Upper lobe of left lung (tissue), 4 donors: ENCODE results near the gene XXYLT1.

ENCODE experiments used
- POLR2AphosphoS5 ChIP-seq, 2 donors: sonication (generic); formaldehyde crosslinking; IDR thresholded peaks; one replicate each; pipeline ENCODE4 v1.5.1; 2017; ENCODE audit warnings: antibody characterized with exemption in 2 of 2
- TF ChIP-seq, protein P1 (sequence below), 6 experiments: fragments of 450-650 bp in 4 of 6; fragments of 200-600 bp in 2 of 6; sonication (generic) in 2 of 6; IDR thresholded peaks; one replicate each; pipeline ENCODE4 v1.5.1; 2016 to 2019; ENCODE audit warnings: antibody characterized with exemption in 6 of 6

DNA sequence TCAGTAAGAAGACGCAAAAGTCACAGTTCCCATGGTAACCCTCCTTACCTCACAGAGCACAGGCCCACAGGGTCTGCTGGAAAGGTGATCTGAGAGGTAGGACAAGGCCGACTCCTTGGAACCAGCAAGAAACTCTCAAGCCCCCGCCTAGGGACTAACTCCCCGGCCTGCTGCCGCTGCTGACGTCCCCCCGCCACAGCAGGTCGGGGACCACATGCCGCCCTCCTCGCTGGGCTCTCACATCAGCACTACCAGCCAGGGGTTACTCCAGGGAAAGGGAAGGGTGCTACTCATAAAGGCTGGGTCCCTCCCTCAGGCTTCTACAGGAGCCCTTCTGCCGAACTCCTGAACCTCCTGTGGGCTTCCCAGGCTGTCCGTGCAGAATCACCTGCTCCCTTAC lies 94.2 kb downstream of the XXYLT1 start:
- TF ChIP-seq POLR2AphosphoS5 (IDR thresholded peaks at IDR 0.05): no peak
- TF ChIP-seq, protein P1, sequence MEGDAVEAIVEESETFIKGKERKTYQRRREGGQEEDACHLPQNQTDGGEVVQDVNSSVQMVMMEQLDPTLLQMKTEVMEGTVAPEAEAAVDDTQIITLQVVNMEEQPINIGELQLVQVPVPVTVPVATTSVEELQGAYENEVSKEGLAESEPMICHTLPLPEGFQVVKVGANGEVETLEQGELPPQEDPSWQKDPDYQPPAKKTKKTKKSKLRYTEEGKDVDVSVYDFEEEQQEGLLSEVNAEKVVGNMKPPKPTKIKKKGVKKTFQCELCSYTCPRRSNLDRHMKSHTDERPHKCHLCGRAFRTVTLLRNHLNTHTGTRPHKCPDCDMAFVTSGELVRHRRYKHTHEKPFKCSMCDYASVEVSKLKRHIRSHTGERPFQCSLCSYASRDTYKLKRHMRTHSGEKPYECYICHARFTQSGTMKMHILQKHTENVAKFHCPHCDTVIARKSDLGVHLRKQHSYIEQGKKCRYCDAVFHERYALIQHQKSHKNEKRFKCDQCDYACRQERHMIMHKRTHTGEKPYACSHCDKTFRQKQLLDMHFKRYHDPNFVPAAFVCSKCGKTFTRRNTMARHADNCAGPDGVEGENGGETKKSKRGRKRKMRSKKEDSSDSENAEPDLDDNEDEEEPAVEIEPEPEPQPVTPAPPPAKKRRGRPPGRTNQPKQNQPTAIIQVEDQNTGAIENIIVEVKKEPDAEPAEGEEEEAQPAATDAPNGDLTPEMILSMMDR (IDR thresholded peaks at IDR 0.05): no peak
